BLaER1 (cell line): Measurements from ENCODE around the gene OPCML.

Source experiments
- H3K27ac ChIP-seq: shearing (Covaris generic); formaldehyde crosslinking; 2 replicates; pipeline ENCODE4 v1.8.1; 2022
- H3K27me3 ChIP-seq: shearing (Covaris generic); formaldehyde crosslinking; 2 replicates; pipeline ENCODE4 v1.8.1; 2022
- H3K36me3 ChIP-seq: shearing (Covaris generic); formaldehyde crosslinking; 2 replicates; pipeline ENCODE4 v1.8.1; 2022
- H3K4me1 ChIP-seq: shearing (Covaris generic); formaldehyde crosslinking; 2 replicates; pipeline ENCODE4 v1.8.1; 2022
- H3K4me2 ChIP-seq: shearing (Covaris generic); formaldehyde crosslinking; 2 replicates; pipeline ENCODE4 v1.8.1; 2022
- H3K4me3 ChIP-seq: shearing (Covaris generic); formaldehyde crosslinking; 2 replicates; pipeline ENCODE4 v1.8.1; 2022
- H3K9ac ChIP-seq: shearing (Covaris generic); formaldehyde crosslinking; 2 replicates; pipeline ENCODE4 v1.8.1; 2022
- H3K9me3 ChIP-seq: shearing (Covaris generic); formaldehyde crosslinking; 2 replicates; pipeline ENCODE4 v1.8.1; 2022
- H4K20me1 ChIP-seq: shearing (Covaris generic); formaldehyde crosslinking; 2 replicates; pipeline ENCODE4 v1.8.1; 2022
- Cebpa-rat ChIP-seq: shearing (Covaris generic); IDR thresholded peaks from 2 replicates; pipeline ENCODE4 v1.8.1; 2022

The OPCML gene

GRCh38 chr11:133531971-133532651 is at the start of gene OPCML:
OPCML (minus strand) TSS chr11:133532501.
- no peak for TF ChIP-seq Cebpa-rat
- Histone ChIP-seq H3K36me3 (no peaks in the 10 kb centered on the region), H3K9ac (no peak within 1 kb of the TSS), H4K20me1 (no peaks in the 10 kb centered on the region), H3K4me2 (no peak within 1 kb of the TSS), H3K9me3 (no peaks in the 10 kb centered on the region), H3K4me3 (no peak within 1 kb of the TSS), H3K4me1 (peaks cover 8% of the 10 kb centered on the region; the same call in 1 of the 2 replicates), H3K27ac (no peak within 1 kb of the TSS), H3K27me3 (peaks cover 40% of the 10 kb centered on the region)

- no peak overlapping the region for H3K27ac ChIP-seq
- H3K9ac ChIP-seq: no peak overlapping the region
- no peak overlapping the region for H3K4me3 ChIP-seq
- H4K20me1 ChIP-seq: no peaks in the 10 kb centered on the region
- H3K4me1 ChIP-seq: peaks cover 20% of the 10 kb centered on the region
- H3K9me3 ChIP-seq: no peaks in the 10 kb centered on the region
- no peak for TF ChIP-seq Cebpa-rat
- no peak overlapping the region for H3K4me2 ChIP-seq
- no peaks in the 10 kb centered on the region for H3K27me3 ChIP-seq
- no peaks in the 10 kb centered on the region for H3K36me3 ChIP-seq
Measured at GRCh38 chr11:133581091-133581490, 48.8 kb upstream of the OPCML start.

GRCh38 chr11:133579165-133580031 is 47.1 kb upstream of the OPCML start:
- Histone ChIP-seq H3K4me1 (peaks cover 20% of the 10 kb centered on the region), H3K4me2 (no peak overlapping the region), H4K20me1 (no peaks in the 10 kb centered on the region), H3K9me3 (no peaks in the 10 kb centered on the region), H3K9ac (no peak overlapping the region), H3K27ac (no peak overlapping the region), H3K27me3 (no peaks in the 10 kb centered on the region), H3K36me3 (no peaks in the 10 kb centered on the region), H3K4me3 (no peak overlapping the region)
- TF ChIP-seq Cebpa-rat: no peak

- Histone ChIP-seq H3K4me3 (no peak overlapping the region), H3K4me2 (no peak overlapping the region), H3K4me1 (peaks cover 8% of the 10 kb centered on the region), H3K9ac (no peak overlapping the region), H3K36me3 (no peaks in the 10 kb centered on the region), H3K27ac (no peak overlapping the region), H3K27me3 (no peaks in the 10 kb centered on the region), H4K20me1 (no peaks in the 10 kb centered on the region), H3K9me3 (no peaks in the 10 kb centered on the region)
- TF ChIP-seq Cebpa-rat: no peak
Measured at GRCh38 chr11:133577403-133577802, 45.1 kb upstream of the OPCML start.

- TF ChIP-seq Cebpa-rat: no peak
- H3K9ac ChIP-seq: no peak overlapping the region
- no peak overlapping the region for H3K4me3 ChIP-seq
- no peaks in the 10 kb centered on the region for H4K20me1 ChIP-seq
- no peaks in the 10 kb centered on the region for H3K27me3 ChIP-seq
- no peak overlapping the region for H3K4me2 ChIP-seq
- no peak overlapping the region for H3K27ac ChIP-seq
- peaks cover 8% of the 10 kb centered on the region for H3K4me1 ChIP-seq
- no peaks in the 10 kb centered on the region for H3K9me3 ChIP-seq
- H3K36me3 ChIP-seq: no peaks in the 10 kb centered on the region
Measured at GRCh38 chr11:133576351-133576750, 44.0 kb upstream of the OPCML start.

- Histone ChIP-seq H3K4me3 (no peak overlapping the region), H3K27ac (no peak overlapping the region), H3K9me3 (no peaks in the 10 kb centered on the region), H3K36me3 (no peaks in the 10 kb centered on the region), H3K9ac (no peak overlapping the region), H3K4me2 (no peak overlapping the region), H3K4me1 (peaks cover 7% of the 10 kb centered on the region; the same call in 1 of the 2 replicates), H3K27me3 (no peaks in the 10 kb centered on the region), H4K20me1 (no peaks in the 10 kb centered on the region)
- no peak for TF ChIP-seq Cebpa-rat
Measured at GRCh38 chr11:133573081-133573480, 40.8 kb upstream of the OPCML start.

- no peaks in the 10 kb centered on the region for H3K36me3 ChIP-seq
- H3K9ac ChIP-seq: no peak overlapping the region
- no peak overlapping the region for H3K4me2 ChIP-seq
- no peaks in the 10 kb centered on the region for H3K27me3 ChIP-seq
- no peak for TF ChIP-seq Cebpa-rat
- H3K9me3 ChIP-seq: no peaks in the 10 kb centered on the region
- H3K4me1 ChIP-seq: peaks cover 7% of the 10 kb centered on the region; the same call in 1 of the 2 replicates
- no peaks in the 10 kb centered on the region for H4K20me1 ChIP-seq
- no peak overlapping the region for H3K27ac ChIP-seq
- no peak overlapping the region for H3K4me3 ChIP-seq
Measured at GRCh38 chr11:133570376-133570775, 38.1 kb upstream of the OPCML start.

- no peak for TF ChIP-seq Cebpa-rat
- no peaks in the 10 kb centered on the region for H3K36me3 ChIP-seq
- H3K27ac ChIP-seq: no peak overlapping the region
- H3K4me2 ChIP-seq: no peak overlapping the region
- no peaks in the 10 kb centered on the region for H3K27me3 ChIP-seq
- peaks cover 21% of the 10 kb centered on the region for H3K4me1 ChIP-seq
- H3K9me3 ChIP-seq: no peaks in the 10 kb centered on the region
- no peaks in the 10 kb centered on the region for H4K20me1 ChIP-seq
- H3K4me3 ChIP-seq: no peak overlapping the region
- no peak overlapping the region for H3K9ac ChIP-seq
Measured at GRCh38 chr11:133563505-133564025, 31.3 kb upstream of the OPCML start.

- Histone ChIP-seq H3K27ac (no peak overlapping the region), H3K9ac (no peak overlapping the region), H3K4me1 (peaks cover 39% of the 10 kb centered on the region), H3K4me3 (no peak overlapping the region), H3K9me3 (no peaks in the 10 kb centered on the region), H4K20me1 (no peaks in the 10 kb centered on the region), H3K27me3 (no peaks in the 10 kb centered on the region), H3K36me3 (no peaks in the 10 kb centered on the region), H3K4me2 (no peak overlapping the region)
- no peak for TF ChIP-seq Cebpa-rat
Measured at GRCh38 chr11:133560472-133560855, 28.2 kb upstream of the OPCML start.
